Gastroesophageal sphincter (tissue), 3 donors: ENCODE data around the gene SYTL3.

Experiments
- CTCF ChIP-seq, 4 experiments: fragments of 200-600 bp in 2 of 4; fragments of 450-650 bp in 2 of 4; sonication (generic) in 1 of 4; IDR thresholded peaks; one replicate each; pipeline ENCODE4 v1.5.1; 2017 to 2019; ENCODE audit warnings: antibody characterized with exemption in 4 of 4, mild to moderate bottlenecking in 2 of 4, moderate library complexity in 2 of 4
- POLR2A ChIP-seq, 2 donors: fragments of 450-650 bp; IDR thresholded peaks; one replicate each; pipeline ENCODE4 v1.6.1; 2017; ENCODE audit warnings: antibody characterized with exemption in 2 of 2, mild to moderate bottlenecking in 2 of 2, moderate library complexity in 1 of 2
- POLR2AphosphoS5 ChIP-seq: sonication (generic); formaldehyde crosslinking; IDR thresholded peaks from one replicate; pipeline ENCODE4 v1.6.1; 2017; ENCODE audit warnings: antibody characterized with exemption

- TF ChIP-seq CTCF (IDR thresholded peaks at IDR 0.05), result no peak
- TF ChIP-seq POLR2AphosphoS5, result no peak
- no peak for TF ChIP-seq POLR2A (IDR thresholded peaks at IDR 0.05)
These were observed 127.7 kb downstream of the SYTL3 start for GRCh38 chr6:158777510-158777909.
